EL (cell line): ENCODE measurements around the gene MAT1A.
"Not testable (repeated sequence)": the region's sequence is repeated elsewhere in the genome, so short reads cannot be mapped to it uniquely, and the experiment has no call there.

ENCODE experiments used
- DNase-seq: peaks from one replicate; pipeline ENCODE4 v3.0.0-alpha.2; 2016

The MAT1A gene

GRCh38 chr10:80264081-80265056 lies 25.1 kb downstream of the MAT1A start:
- no peak for DNase-seq

- no peak for DNase-seq
Measured at GRCh38 chr10:80261316-80262030, 28.0 kb downstream of the MAT1A start.

GRCh38 chr10:80260295-80261243 lies 28.9 kb downstream of the MAT1A start:
- peak; percentile 29 for DNase-seq

- DNase-seq = peak; percentile 40
Measured at GRCh38 chr10:80259405-80259871, 30.0 kb downstream of the MAT1A start.

- not testable (repeated sequence) for DNase-seq
Measured at GRCh38 chr10:80256798-80257197, 32.7 kb downstream of the MAT1A start.

- DNase-seq = not testable (repeated sequence)
Measured at GRCh38 chr10:80254726-80255125, 34.7 kb downstream of the MAT1A start.

- not testable (repeated sequence) for DNase-seq
Measured at GRCh38 chr10:80253963-80254271, 35.5 kb downstream of the MAT1A start.

- no peak for DNase-seq
Measured at GRCh38 chr10:80253266-80253962, 36.0 kb downstream of the MAT1A start.

GRCh38 chr10:80252296-80252887 lies 37.1 kb downstream of the MAT1A start:
- no peak for DNase-seq

GRCh38 chr10:80251703-80252280 lies 37.7 kb downstream of the MAT1A start:
- not testable (repeated sequence) for DNase-seq

GRCh38 chr10:80250399-80250798 lies 39.1 kb downstream of the MAT1A start:
- not testable (repeated sequence) for DNase-seq

GRCh38 chr10:80249906-80250305 lies 39.6 kb downstream of the MAT1A start:
- DNase-seq = not testable (repeated sequence)

GRCh38 chr10:80247611-80248010 lies 41.8 kb downstream of the MAT1A start:
- not testable (repeated sequence) for DNase-seq

GRCh38 chr10:80244371-80244770 lies 45.1 kb downstream of the MAT1A start:
- DNase-seq = not testable (repeated sequence)

GRCh38 chr10:80242341-80242740 lies 47.1 kb downstream of the MAT1A start:
- DNase-seq = not testable (repeated sequence)

GRCh38 chr10:80236457-80236856 lies 53.0 kb downstream of the MAT1A start:
- DNase-seq = not testable (repeated sequence)

GRCh38 chr10:80234331-80235235 lies 54.9 kb downstream of the MAT1A start:
- DNase-seq = not testable (repeated sequence)

GRCh38 chr10:80233871-80234270 lies 55.6 kb downstream of the MAT1A start:
- not testable (repeated sequence) for DNase-seq

- peak; percentile 37 for DNase-seq
Measured at GRCh38 chr10:80226723-80227122, 62.7 kb downstream of the MAT1A start.

- not testable (repeated sequence) for DNase-seq
Measured at GRCh38 chr10:80223031-80223419, 66.4 kb downstream of the MAT1A start.
